ENCODE data around the gene TOMM6. TPM values are rescaled to one million over a fixed set of nuclear protein-coding genes. Genes with fewer than 3 reads are reported as not detected.

Gene TOMM6
- total RNA-seq, 1 experiment from 2014 or later: 239 TPM

- no CpG with 5 or more reads among the region's 2 CpGs for WGBS (ENCODE audit: extremely low coverage, insufficient read length, low lambda C conversion rate)
- Histone ChIP-seq H2BK5ac (ENCODE audit: insufficient read length, low read length) (no peak overlapping the region), H3K23me2 (ENCODE audit: insufficient read length, low read depth, low read length, poor library complexity, severe bottlenecking) (no peaks in the 10 kb centered on the region), H2BK12ac (ENCODE audit: insufficient read length, low read depth, low read length) (no peak overlapping the region), H2BK120ac (ENCODE audit: low read depth, low read length, poor library complexity, severe bottlenecking) (no peak overlapping the region), H4K8ac (replicated peaks; ENCODE audit: insufficient read length, low read depth, low read length) (no peak overlapping the region), H2AK5ac (ENCODE audit: insufficient read length, low read length) (no peak overlapping the region), H3K4me2 (ENCODE audit: insufficient read depth, insufficient read length, low read length) (no peak overlapping the region), H4K5ac (ENCODE audit: insufficient read length, low read depth, low read length) (no peak overlapping the region), H2BK20ac (ENCODE audit: low read depth, low read length, poor library complexity, severe bottlenecking) (no peak overlapping the region), H3K14ac (ENCODE audit: insufficient read depth, low read length) (no peak overlapping the region), H4K20me1 (ENCODE audit: control insufficient read depth, insufficient read depth, insufficient read length) (no peaks in the 10 kb centered on the region), H3K4ac (ENCODE audit: low read depth, low read length) (no peak overlapping the region), H3T11ph (ENCODE audit: low read length) (no peak overlapping the region), H3K79me2 (ENCODE audit: insufficient read depth, low read length) (no peaks in the 10 kb centered on the region), H3K27me3 (ENCODE audit: insufficient read depth, low read length) (no peaks in the 10 kb centered on the region), H3K23ac (ENCODE audit: insufficient read length, low read depth, low read length) (no peak overlapping the region), H3K4me1 (ENCODE audit: insufficient read depth, low read length) (no peaks in the 10 kb centered on the region), H3K27ac (ENCODE audit: insufficient read length, low read depth, low read length) (no peak overlapping the region), H3K18ac (ENCODE audit: insufficient read length, low read depth, low read length) (no peak overlapping the region), H2AFZ (ENCODE audit: low read length) (no peak overlapping the region), H3K56ac (ENCODE audit: insufficient read length, low read depth, low read length) (no peak overlapping the region), H3K79me1 (ENCODE audit: insufficient read depth, low read depth, low read length, poor library complexity, severe bottlenecking) (no peaks in the 10 kb centered on the region), H2BK15ac (ENCODE audit: low read depth, low read length) (no peak overlapping the region), H3K9ac (ENCODE audit: extremely low read depth, insufficient read length, low read length) (no peak overlapping the region), H3K9me3 (ENCODE audit: control insufficient read depth, low read depth, low read length) (no peaks in the 10 kb centered on the region), H4K91ac (ENCODE audit: insufficient read length, low read depth, low read length) (no peak overlapping the region)
- TF ChIP-seq CTCF (conservative IDR thresholded peaks at IDR 0.05): no peak
- no peak for DNase-seq
- no peak overlapping the region for H3K4me3 Mint-ChIP-seq
- no peak overlapping the region for H3K27ac Mint-ChIP-seq
- peaks cover 3 to 18% (median 13%) of the 10 kb centered on the region in 3 experiments; a peak in 6 of 7 replicates for H3K36me3 Mint-ChIP-seq (ENCODE audit: insufficient read depth in 1 of 3, low read depth in 3 of 3)
- H3K9me3 Mint-ChIP-seq: no peaks in the 10 kb centered on the region
- no peaks in the 10 kb centered on the region for H3K4me1 Mint-ChIP-seq
- H3K27me3 Mint-ChIP-seq (ENCODE audit: low read depth): no peaks in the 10 kb centered on the region
These were observed 12.0 kb downstream of the TOMM6 start for GRCh38 chr6:41799559-41799911.
